ENCODE results near the gene IFNL1.

GRCh38 chr19:39336483-39336882, 40.3 kb downstream of the IFNL1 start:
- TF ChIP-seq CTCF (conservative IDR thresholded peaks at IDR 0.05) (no peak), ZFX (IDR thresholded peaks at IDR 0.05) (no peak)
